Prostate gland (tissue), 2 donors: ENCODE results near the gene DAPK1. TPM values are rescaled to one million over a fixed set of nuclear protein-coding genes. Genes with fewer than 3 reads are reported as not detected.

Source experiments
- DNase-seq: peaks from one replicate; pipeline ENCODE4 v3.0.0-alpha.2; 2019; ENCODE audit warnings: low spot score
- H3K27ac ChIP-seq, 2 donors: fragments of 200-600 bp; sonication (generic); 2 replicates each; pipeline ENCODE4 v1.5.1; 2017 to 2019
- H3K27me3 ChIP-seq: fragments of 200-600 bp; sonication (generic); replicated peaks from 2 replicates; pipeline ENCODE4 v1.5.1; 2019; ENCODE audit not compliant: insufficient read depth
- H3K36me3 ChIP-seq, 2 donors: fragments of 200-600 bp; sonication (generic); 1 replicate in 1 of 2; 2 replicates in 1 of 2; pipeline versions ENCODE4 v1.5.1 to v1.8.1; 2017 to 2019
- H3K4me1 ChIP-seq: fragments of 200-600 bp; sonication (generic); replicated peaks from 2 replicates; pipeline ENCODE4 v1.5.1; 2019
- H3K4me3 ChIP-seq, 2 donors: fragments of 200-600 bp; sonication (generic); 2 replicates each; pipeline ENCODE4 v1.5.1; 2017 to 2019
- H3K9me3 ChIP-seq: fragments of 200-600 bp; sonication (generic); 2 replicates; pipeline ENCODE4 v1.5.1; 2017
- CTCF ChIP-seq, 4 experiments: fragments of 200-600 bp in 2 of 4; fragments of 450-650 bp in 2 of 4; sonication (generic) in 2 of 4; IDR thresholded peaks; 1 replicate in 3 of 4; 2 replicates in 1 of 4; pipeline ENCODE4 v1.5.1; 2016 to 2019; ENCODE audit warnings: antibody characterized with exemption in 4 of 4, mild to moderate bottlenecking in 2 of 4, moderate library complexity in 2 of 4
- POLR2A ChIP-seq: fragments of 450-650 bp; IDR thresholded peaks from one replicate; pipeline ENCODE4 v1.6.1; 2016; ENCODE audit warnings: antibody characterized with exemption, mild to moderate bottlenecking
- POLR2AphosphoS5 ChIP-seq: sonication (generic); formaldehyde crosslinking; IDR thresholded peaks from one replicate; pipeline ENCODE4 v1.6.1; 2017; ENCODE audit warnings: antibody characterized with exemption
- WGBS: methylation state at CpG from one replicate; pipeline ENCODE4 v1.1.5; 2018; 5-methylcytosine and 5-hydroxymethylcytosine counted together
- intact Hi-C: fragments of 100-400 bp; cut with DNase I; formaldehyde crosslinking; loops from one replicate; pipeline ENCODE4 v1.14.2; 2022
- total RNA-seq, 2 donors: library from RNA; depleted of rRNA; stranded (reverse); fragments of >200 nt; gene quantifications; one replicate each; pipeline ENCODE4 v1.1.0, GENCODE V29; 2016

The DAPK1 gene
- total RNA-seq, 2 donors from 2014 or later: 13.9 to 39.1 TPM

GRCh38 chr9:87684627-87685219 lies 187.1 kb downstream of the DAPK1 start:
- WGBS: 9% methylated on average over 11 of the region's 11 CpGs
- no peak overlapping the region for H3K4me3 ChIP-seq
- no peak overlapping the region for H3K27ac ChIP-seq
- peak; percentile 62 for DNase-seq
- no peaks in the 10 kb centered on the region for H3K4me1 ChIP-seq
- no peaks in the 10 kb centered on the region for H3K9me3 ChIP-seq
- intact Hi-C loops: loop anchor here (5.0 to 10.0 kb wide), 3 partner anchors 128 to 890 kb away; no protein-coding TSS in a partner anchor
- H3K36me3 ChIP-seq: no peaks in the 10 kb centered on the region
- no peak for TF ChIP-seq POLR2A
- peak; percentile 59 to 90 (median 77) for TF ChIP-seq CTCF (IDR thresholded peaks at IDR 0.05)
- TF ChIP-seq POLR2AphosphoS5: peak; percentile 46
- H3K27me3 ChIP-seq: no peaks in the 10 kb centered on the region

- TF ChIP-seq CTCF (IDR thresholded peaks at IDR 0.05) (no peak), POLR2A (no peak)
- no peak overlapping the region for H3K4me3 ChIP-seq
- intact Hi-C loops: loop anchor here (10.0 kb wide), 2 partner anchors 359 to 889 kb away; no protein-coding TSS in a partner anchor
- no peak for DNase-seq
- no peaks in the 10 kb centered on the region for H3K27me3 ChIP-seq
- no peaks in the 10 kb centered on the region for H3K9me3 ChIP-seq
- H3K27ac ChIP-seq: no peak overlapping the region
- WGBS: 79% methylated on average over 4 of the region's 4 CpGs
- H3K36me3 ChIP-seq: no peaks in the 10 kb centered on the region
- H3K4me1 ChIP-seq: no peaks in the 10 kb centered on the region
Observed at GRCh38 chr9:87685441-87685840, 187.8 kb downstream of the DAPK1 start.

- WGBS: 80% methylated on average over 14 of the region's 14 CpGs
- Histone ChIP-seq H3K27me3 (no peaks in the 10 kb centered on the region), H3K36me3 (no peaks in the 10 kb centered on the region), H3K27ac (no peak overlapping the region), H3K4me3 (no peak overlapping the region), H3K4me1 (no peaks in the 10 kb centered on the region), H3K9me3 (no peaks in the 10 kb centered on the region)
- no peak for TF ChIP-seq POLR2A
- intact Hi-C loops: loop anchor here (10.0 kb wide), 2 partner anchors 359 to 889 kb away; no protein-coding TSS in a partner anchor
- no peak for DNase-seq
Observed at GRCh38 chr9:87685871-87686519, 188.3 kb downstream of the DAPK1 start.

- Histone ChIP-seq H3K9me3 (no peaks in the 10 kb centered on the region), H3K36me3 (no peaks in the 10 kb centered on the region), H3K27ac (no peak overlapping the region), H3K27me3 (no peaks in the 10 kb centered on the region), H3K4me3 (no peak overlapping the region), H3K4me1 (no peaks in the 10 kb centered on the region)
- 92% methylated on average over 14 of the region's 14 CpGs for WGBS
- DNase-seq: no peak
- TF ChIP-seq POLR2AphosphoS5 (no peak), CTCF (IDR thresholded peaks at IDR 0.05) (no peak), POLR2A (no peak)
- intact Hi-C loops: loop anchor here (10.0 kb wide), 2 partner anchors 358 to 888 kb away; no protein-coding TSS in a partner anchor
Observed at GRCh38 chr9:87686520-87687090, 188.9 kb downstream of the DAPK1 start.

- H3K4me1 ChIP-seq: no peaks in the 10 kb centered on the region
- no peak overlapping the region for H3K4me3 ChIP-seq
- H3K27me3 ChIP-seq: no peaks in the 10 kb centered on the region
- no peaks in the 10 kb centered on the region for H3K9me3 ChIP-seq
- no peak for DNase-seq
- WGBS: 84% methylated on average over 4 of the region's 4 CpGs
- H3K36me3 ChIP-seq: no peaks in the 10 kb centered on the region
- intact Hi-C loops: loop anchor here (10.0 kb wide), 2 partner anchors 358 to 888 kb away; no protein-coding TSS in a partner anchor
- TF ChIP-seq POLR2A (no peak), CTCF (IDR thresholded peaks at IDR 0.05) (no peak), POLR2AphosphoS5 (no peak)
- H3K27ac ChIP-seq: no peak overlapping the region
Observed at GRCh38 chr9:87687207-87687606, 189.5 kb downstream of the DAPK1 start.
